Measurements from ENCODE around the gene PDE3B.

Gene PDE3B

DNA sequence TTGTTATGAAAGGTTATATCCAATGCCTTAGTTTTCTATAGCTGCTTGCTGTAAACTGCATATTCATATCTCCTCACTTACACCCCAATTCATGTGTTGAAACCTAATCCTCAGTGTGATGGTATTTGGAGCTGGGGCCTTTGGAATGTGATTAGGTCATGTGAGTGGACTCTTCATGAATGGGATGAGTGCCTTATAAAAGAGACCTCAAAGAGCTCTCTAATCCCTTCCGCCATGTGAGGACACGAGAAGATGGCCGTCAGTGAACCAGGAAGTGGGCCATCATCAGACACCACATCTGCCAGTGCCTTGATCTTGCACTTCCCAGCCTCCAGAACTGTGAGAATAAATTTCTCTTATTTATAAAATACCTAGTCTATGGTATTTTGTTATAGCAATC is 169.2 kb downstream of the PDE3B start:
- peaks cover 42% of the 10 kb centered on the region for H3K36me3 Mint-ChIP-seq (ENCODE audit: low read depth)
- TF ChIP-seq, protein P1, sequence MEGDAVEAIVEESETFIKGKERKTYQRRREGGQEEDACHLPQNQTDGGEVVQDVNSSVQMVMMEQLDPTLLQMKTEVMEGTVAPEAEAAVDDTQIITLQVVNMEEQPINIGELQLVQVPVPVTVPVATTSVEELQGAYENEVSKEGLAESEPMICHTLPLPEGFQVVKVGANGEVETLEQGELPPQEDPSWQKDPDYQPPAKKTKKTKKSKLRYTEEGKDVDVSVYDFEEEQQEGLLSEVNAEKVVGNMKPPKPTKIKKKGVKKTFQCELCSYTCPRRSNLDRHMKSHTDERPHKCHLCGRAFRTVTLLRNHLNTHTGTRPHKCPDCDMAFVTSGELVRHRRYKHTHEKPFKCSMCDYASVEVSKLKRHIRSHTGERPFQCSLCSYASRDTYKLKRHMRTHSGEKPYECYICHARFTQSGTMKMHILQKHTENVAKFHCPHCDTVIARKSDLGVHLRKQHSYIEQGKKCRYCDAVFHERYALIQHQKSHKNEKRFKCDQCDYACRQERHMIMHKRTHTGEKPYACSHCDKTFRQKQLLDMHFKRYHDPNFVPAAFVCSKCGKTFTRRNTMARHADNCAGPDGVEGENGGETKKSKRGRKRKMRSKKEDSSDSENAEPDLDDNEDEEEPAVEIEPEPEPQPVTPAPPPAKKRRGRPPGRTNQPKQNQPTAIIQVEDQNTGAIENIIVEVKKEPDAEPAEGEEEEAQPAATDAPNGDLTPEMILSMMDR (IDR thresholded peaks at IDR 0.05): no peak
- no peak overlapping the region for H3K4me3 Mint-ChIP-seq
- H3K27me3 Mint-ChIP-seq (ENCODE audit: low read depth, poor library complexity): no peaks in the 10 kb centered on the region
- no peak for DNase-seq
- no peaks in the 10 kb centered on the region for H3K4me1 Mint-ChIP-seq
- H3K9me3 Mint-ChIP-seq: peaks cover 14% of the 10 kb centered on the region
- H3K27ac Mint-ChIP-seq: no peak overlapping the region

DNA sequence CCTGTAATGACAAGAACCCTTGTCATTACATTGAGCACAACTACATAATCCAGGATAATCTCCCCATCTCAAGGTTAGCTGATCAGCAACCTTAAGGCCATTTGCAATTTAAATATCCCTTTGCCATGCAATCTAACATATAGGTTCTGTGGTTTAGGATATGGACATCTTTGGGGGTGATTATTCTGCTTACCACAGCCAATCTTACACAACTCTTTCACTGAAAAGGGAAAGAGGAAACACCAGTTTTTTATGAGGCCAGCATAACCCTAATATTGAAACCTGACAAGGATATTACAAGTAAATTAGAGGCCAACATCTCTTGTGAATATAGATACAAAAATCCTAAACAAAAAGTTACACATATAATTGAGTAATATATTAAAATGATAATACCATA is 169.9 kb downstream of the PDE3B start:
- peaks cover 14% of the 10 kb centered on the region for H3K9me3 Mint-ChIP-seq
- TF ChIP-seq, protein P1 (IDR thresholded peaks at IDR 0.05): no peak
- H3K27ac Mint-ChIP-seq: no peak overlapping the region
- no peaks in the 10 kb centered on the region for H3K4me1 Mint-ChIP-seq
- H3K4me3 Mint-ChIP-seq: no peak overlapping the region
- H3K27me3 Mint-ChIP-seq (ENCODE audit: low read depth, poor library complexity): no peaks in the 10 kb centered on the region
- peaks cover 35% of the 10 kb centered on the region for H3K36me3 Mint-ChIP-seq (ENCODE audit: low read depth)
- DNase-seq: no peak

DNA sequence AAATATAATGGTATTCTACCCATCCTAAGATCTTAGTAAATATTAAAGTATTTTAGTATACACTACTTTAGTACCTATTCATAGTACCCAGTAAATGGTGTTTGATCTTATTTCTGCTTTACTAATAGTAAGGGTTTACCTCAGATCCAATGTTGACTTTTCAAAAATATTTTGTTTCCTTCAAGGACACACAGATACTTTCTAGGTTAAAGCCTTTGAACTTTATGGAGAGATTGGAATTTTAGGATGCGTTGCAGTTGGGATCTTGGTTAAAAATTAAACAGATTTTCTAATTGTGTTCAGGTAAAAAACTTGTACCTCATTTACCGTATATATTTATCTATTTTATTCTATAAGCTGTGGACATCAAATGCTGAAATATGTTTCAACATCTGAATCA is 175.2 kb downstream of the PDE3B start:
- Mint-ChIP-seq H3K36me3 (ENCODE audit: low read depth) (peaks cover 45% of the 10 kb centered on the region), H3K4me1 (no peaks in the 10 kb centered on the region), H3K27ac (no peak overlapping the region), H3K4me3 (no peak overlapping the region), H3K9me3 (peaks cover under 1% of the 10 kb centered on the region), H3K27me3 (ENCODE audit: low read depth, poor library complexity) (no peaks in the 10 kb centered on the region)
- no peak for DNase-seq
- TF ChIP-seq, protein P1 (IDR thresholded peaks at IDR 0.05): no peak

DNA sequence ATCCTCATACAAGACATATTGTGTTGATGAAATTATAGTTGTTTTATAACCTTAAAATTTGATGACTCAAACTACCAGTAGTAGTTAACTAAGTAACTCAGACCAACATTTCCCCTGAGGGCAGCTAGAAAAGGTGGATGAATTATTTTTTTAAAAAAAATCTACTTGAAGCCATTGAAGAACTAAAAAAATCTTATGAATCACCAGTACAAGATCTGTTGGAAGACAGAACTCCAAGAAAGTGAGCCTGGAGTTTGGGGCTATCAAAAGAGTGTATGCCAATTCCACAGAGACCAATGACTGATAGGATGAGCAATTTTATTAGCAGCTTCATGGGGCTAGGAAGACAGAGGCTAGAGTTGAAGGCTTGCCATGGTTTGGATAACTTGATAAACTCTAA is 176.0 kb downstream of the PDE3B start:
- Mint-ChIP-seq H3K4me3 (no peak overlapping the region), H3K36me3 (ENCODE audit: low read depth) (peaks cover 53% of the 10 kb centered on the region), H3K4me1 (no peaks in the 10 kb centered on the region), H3K9me3 (peaks cover 9% of the 10 kb centered on the region), H3K27ac (no peak overlapping the region), H3K27me3 (ENCODE audit: low read depth, poor library complexity) (no peaks in the 10 kb centered on the region)
- no peak for DNase-seq
- TF ChIP-seq, protein P1 (IDR thresholded peaks at IDR 0.05): no peak

DNA sequence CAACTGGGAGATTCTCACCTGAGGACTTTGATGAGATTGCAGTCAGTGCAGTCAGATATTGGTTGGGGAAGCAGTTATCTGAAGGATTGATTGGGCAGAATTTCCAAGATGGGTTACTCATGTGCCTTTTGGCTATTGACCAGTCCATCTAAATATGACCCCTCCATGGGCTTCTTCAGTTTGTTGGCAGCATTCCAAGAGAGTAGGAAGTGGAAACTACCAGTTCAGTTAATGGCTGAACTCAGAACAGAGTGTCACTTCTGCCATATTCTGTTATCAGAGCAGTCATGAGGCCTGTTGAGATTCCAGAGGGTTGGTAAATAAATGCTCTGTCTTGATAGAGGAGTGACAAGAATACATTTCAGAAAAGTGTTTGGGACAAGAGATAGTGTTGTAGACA is 177.4 kb downstream of the PDE3B start:
- no peaks in the 10 kb centered on the region for H3K4me1 Mint-ChIP-seq
- no peak overlapping the region for H3K27ac Mint-ChIP-seq
- H3K27me3 Mint-ChIP-seq (ENCODE audit: low read depth, poor library complexity): no peaks in the 10 kb centered on the region
- H3K4me3 Mint-ChIP-seq: no peak overlapping the region
- TF ChIP-seq, protein P1 (IDR thresholded peaks at IDR 0.05): no peak
- peaks cover 23% of the 10 kb centered on the region for H3K9me3 Mint-ChIP-seq
- peaks cover 62% of the 10 kb centered on the region for H3K36me3 Mint-ChIP-seq (ENCODE audit: low read depth)
- DNase-seq: no peak

DNA sequence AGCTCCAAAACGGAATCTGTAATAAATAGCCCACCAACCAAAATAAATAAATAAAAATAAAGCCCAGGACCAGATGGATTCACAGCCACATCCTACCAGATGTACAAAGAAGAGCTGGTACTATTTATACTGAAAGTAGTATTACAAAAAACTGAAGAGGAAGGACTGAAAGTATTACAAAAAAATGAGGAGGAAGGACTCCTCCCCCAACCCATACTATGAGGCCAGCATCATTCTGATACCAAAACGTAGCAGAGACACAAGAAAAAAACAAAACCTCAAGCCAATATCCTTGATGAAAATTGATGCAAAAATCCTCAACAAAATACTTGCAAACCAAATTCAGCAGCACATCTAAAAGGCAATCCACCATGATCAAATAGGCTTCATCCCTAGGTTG is 183.0 kb downstream of the PDE3B start:
- Mint-ChIP-seq H3K36me3 (ENCODE audit: low read depth) (peaks cover 59% of the 10 kb centered on the region), H3K9me3 (peaks cover 53% of the 10 kb centered on the region), H3K27me3 (ENCODE audit: low read depth, poor library complexity) (no peaks in the 10 kb centered on the region), H3K4me1 (no peaks in the 10 kb centered on the region), H3K27ac (no peak overlapping the region), H3K4me3 (no peak overlapping the region)
- no peak for DNase-seq
- TF ChIP-seq, protein P1 (IDR thresholded peaks at IDR 0.05): no peak

Data from nephron progenitor cell (in vitro differentiated cells).